ENCODE data around the gene STK16.

STK16 gene

GRCh38 chr2:219230059-219230540 is 15.2 kb upstream of the STK16 start:
- Histone ChIP-seq H2AFZ (peak overlapping the region; percentile 94), H3K27ac (peak overlapping the region; percentile 77), H3K9ac (no peak overlapping the region), H3K36me3 (ENCODE audit: control insufficient read depth, insufficient read depth, low read length) (no peaks in the 10 kb centered on the region), H3K4me3 (ENCODE audit: low read depth, low read length) (peak overlapping the region; percentile 99), H3K27me3 (ENCODE audit: control insufficient read depth, insufficient read depth, low read length) (no peaks in the 10 kb centered on the region), H3K4me1 (peaks cover 7% of the 10 kb centered on the region), H3K4me2 (ENCODE audit: low read length) (peak overlapping the region; percentile 93), H3K9me3 (ENCODE audit: control insufficient read depth, low read length) (no peaks in the 10 kb centered on the region), H3K79me2 (peaks cover 22% of the 10 kb centered on the region)
- TF ChIP-seq CTCF (IDR thresholded peaks at IDR 0.05) = no peak

GRCh38 chr2:219234331-219234730 is 10.9 kb upstream of the STK16 start:
- Histone ChIP-seq H3K36me3 (ENCODE audit: control insufficient read depth, insufficient read depth, low read length) (no peaks in the 10 kb centered on the region), H3K79me2 (peaks cover 9% of the 10 kb centered on the region), H3K27me3 (ENCODE audit: control insufficient read depth, insufficient read depth, low read length) (no peaks in the 10 kb centered on the region), H3K9ac (no peak overlapping the region), H3K9me3 (ENCODE audit: control insufficient read depth, low read length) (no peaks in the 10 kb centered on the region), H3K4me1 (peaks cover 7% of the 10 kb centered on the region), H3K27ac (no peak overlapping the region), H3K4me3 (ENCODE audit: low read depth, low read length) (no peak overlapping the region), H3K4me2 (ENCODE audit: low read length) (no peak overlapping the region), H2AFZ (no peak overlapping the region)
- TF ChIP-seq CTCF (IDR thresholded peaks at IDR 0.05) = no peak

- H3K27me3 ChIP-seq (ENCODE audit: control insufficient read depth, insufficient read depth, low read length) = no peaks in the 10 kb centered on the region
- H3K9me3 ChIP-seq (ENCODE audit: control insufficient read depth, low read length) = no peaks in the 10 kb centered on the region
- H3K4me3 ChIP-seq (ENCODE audit: low read depth, low read length) = no peak overlapping the region
- TF ChIP-seq CTCF (IDR thresholded peaks at IDR 0.05) = no peak
- no peak overlapping the region for H3K9ac ChIP-seq
- H3K27ac ChIP-seq = peak overlapping the region; percentile 80
- no peaks in the 10 kb centered on the region for H3K36me3 ChIP-seq (ENCODE audit: control insufficient read depth, insufficient read depth, low read length)
- H3K4me1 ChIP-seq = peaks cover 14% of the 10 kb centered on the region
- H3K4me2 ChIP-seq (ENCODE audit: low read length) = no peak overlapping the region
- peak overlapping the region; percentile 67 for H2AFZ ChIP-seq
- no peaks in the 10 kb centered on the region for H3K79me2 ChIP-seq
These were observed 2.0 kb upstream of the STK16 start for GRCh38 chr2:219243291-219243761.

GRCh38 chr2:219244789-219245147 is 511 bp upstream of the STK16 start:
- no peaks in the 10 kb centered on the region for H3K9me3 ChIP-seq (ENCODE audit: control insufficient read depth, low read length)
- peak overlapping the region; percentile 89 for H3K27ac ChIP-seq
- H3K4me2 ChIP-seq (ENCODE audit: low read length) = peak overlapping the region; percentile 89
- no peaks in the 10 kb centered on the region for H3K79me2 ChIP-seq
- no peak for TF ChIP-seq CTCF (IDR thresholded peaks at IDR 0.05)
- H3K9ac ChIP-seq = peak overlapping the region; percentile 20
- peaks cover 16% of the 10 kb centered on the region for H3K4me1 ChIP-seq
- H3K36me3 ChIP-seq (ENCODE audit: control insufficient read depth, insufficient read depth, low read length) = no peaks in the 10 kb centered on the region
- H2AFZ ChIP-seq = peak overlapping the region; percentile 85
- H3K4me3 ChIP-seq (ENCODE audit: low read depth, low read length) = peak overlapping the region; percentile 91
- H3K27me3 ChIP-seq (ENCODE audit: control insufficient read depth, insufficient read depth, low read length) = no peaks in the 10 kb centered on the region

GRCh38 chr2:219245899-219246230 is 586 bp downstream of the STK16 start:
- Histone ChIP-seq H2AFZ (peak overlapping the region; percentile 85), H3K27me3 (ENCODE audit: control insufficient read depth, insufficient read depth, low read length) (no peaks in the 10 kb centered on the region), H3K79me2 (no peaks in the 10 kb centered on the region), H3K36me3 (ENCODE audit: control insufficient read depth, insufficient read depth, low read length) (no peaks in the 10 kb centered on the region), H3K4me1 (peaks cover 25% of the 10 kb centered on the region), H3K9me3 (ENCODE audit: control insufficient read depth, low read length) (no peaks in the 10 kb centered on the region), H3K4me2 (ENCODE audit: low read length) (peak overlapping the region; percentile 89), H3K27ac (peak overlapping the region; percentile 89), H3K9ac (peak overlapping the region; percentile 20), H3K4me3 (ENCODE audit: low read depth, low read length) (peak overlapping the region; percentile 91)
- TF ChIP-seq CTCF (IDR thresholded peaks at IDR 0.05) = no peak
